GM21619 (cell line): ENCODE measurements around the gene CHST9.
"Not testable (repeated sequence)": the region's sequence is repeated elsewhere in the genome, so short reads cannot be mapped to it uniquely, and the experiment has no call there.

Source experiments
- ATAC-seq: cut with Tn5 transposase; IDR thresholded peaks from one replicate; pipeline ENCODE4 v1.9.1; 2021; ENCODE audit not compliant: unreplicated experiment

The CHST9 gene

DNA sequence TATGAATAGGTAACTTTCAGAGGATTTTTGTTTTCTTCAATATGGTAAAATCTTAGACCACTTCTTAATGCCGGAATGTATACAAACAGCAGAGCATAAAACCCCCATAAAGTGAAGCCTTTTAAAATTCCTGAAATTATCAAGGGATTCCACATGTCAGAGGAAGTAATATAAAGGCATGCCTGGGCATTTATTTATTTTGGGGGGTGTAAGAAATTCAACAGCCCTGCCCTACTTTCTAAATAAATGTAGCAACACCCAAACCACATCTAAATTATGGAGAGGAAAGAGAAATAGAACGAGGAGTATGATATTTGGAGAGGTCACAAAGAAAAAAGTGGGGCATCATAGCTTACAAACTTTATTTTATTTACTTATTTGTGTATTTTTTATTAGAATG, 9.9 kb downstream of the CHST9 start:
- no peak for ATAC-seq

DNA sequence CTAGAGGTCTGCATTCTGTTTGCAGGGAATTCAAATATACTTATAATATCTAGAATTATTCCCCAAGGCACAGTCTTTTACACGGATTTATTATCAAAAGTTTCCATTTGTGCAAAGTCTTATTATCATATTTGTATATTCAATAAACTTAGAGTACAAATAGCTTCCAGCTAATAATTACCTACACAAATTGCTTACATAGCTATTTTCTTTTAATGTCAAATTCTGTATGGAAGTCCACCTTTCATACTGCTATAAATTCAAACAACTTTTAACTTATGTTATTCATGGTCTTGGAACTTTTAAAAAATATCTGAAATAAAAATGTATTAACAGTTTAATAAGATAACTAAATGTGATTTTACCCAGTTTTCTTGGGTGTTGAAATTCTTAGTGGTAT, 13.1 kb downstream of the CHST9 start:
- no peak for ATAC-seq

DNA sequence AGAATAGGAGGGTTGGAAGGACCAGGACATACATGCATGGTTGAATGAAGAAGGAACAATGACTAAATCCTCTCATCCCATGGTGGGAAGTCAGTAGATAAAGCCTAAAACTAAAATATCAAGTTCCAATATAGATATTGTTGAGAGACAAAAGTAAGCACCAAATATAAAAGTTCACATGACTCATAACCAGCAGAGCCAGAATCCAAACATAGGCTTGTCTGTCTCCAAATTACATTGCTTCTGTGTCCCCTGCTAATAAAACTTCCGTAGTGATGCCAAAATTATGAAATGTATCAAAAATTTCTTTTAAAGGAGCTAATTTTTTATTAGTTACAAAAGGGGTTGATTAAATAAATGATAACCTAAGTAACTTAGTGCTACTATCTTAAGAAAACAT, 19.7 kb downstream of the CHST9 start:
- no peak for ATAC-seq

DNA sequence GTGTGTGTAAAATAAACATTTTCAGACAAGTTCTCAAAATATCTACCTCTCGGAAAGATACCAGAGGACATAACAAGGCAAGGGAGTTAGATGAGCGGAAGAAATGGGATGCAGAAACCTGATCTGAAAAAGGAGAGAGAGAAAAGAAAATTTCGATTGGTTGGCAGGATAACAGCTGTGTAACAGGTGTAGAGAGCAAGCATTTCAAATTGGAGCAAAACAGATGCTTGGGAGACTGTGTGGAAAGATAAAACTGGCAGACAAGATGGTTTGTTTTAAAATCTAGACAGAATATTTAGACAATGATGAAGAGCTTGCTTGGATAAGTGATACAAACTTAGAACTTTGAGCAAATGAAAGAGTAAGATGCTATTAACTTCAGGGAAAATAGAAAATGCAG, 20.2 kb downstream of the CHST9 start:
- no peak for ATAC-seq

DNA sequence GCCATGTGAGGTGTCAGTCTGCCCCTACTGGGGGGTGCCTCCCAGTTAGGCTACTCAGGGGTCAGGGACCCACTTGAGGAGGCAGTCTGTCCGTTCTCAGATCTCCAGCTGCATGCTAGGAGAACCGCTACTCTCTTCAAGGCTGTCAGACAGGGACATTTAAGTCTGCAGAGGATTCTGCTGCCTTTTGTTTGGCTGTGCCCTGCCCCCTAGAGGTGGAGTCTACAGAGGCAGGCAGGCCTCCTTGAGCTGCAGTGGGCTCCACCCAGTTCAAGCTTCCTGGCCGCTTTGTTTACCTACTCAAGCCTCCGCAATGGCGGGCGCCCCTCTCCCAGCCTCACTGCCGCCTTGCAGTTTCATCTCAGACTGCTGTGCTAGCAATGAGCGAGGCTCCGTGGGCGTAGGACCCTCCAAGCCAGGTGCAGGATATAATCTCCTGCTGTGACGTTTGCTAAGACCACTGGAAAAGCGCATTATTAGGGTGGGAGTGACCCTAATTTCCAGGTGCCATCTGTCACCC, 21.9 kb downstream of the CHST9 start:
- not testable (repeated sequence) for ATAC-seq

DNA sequence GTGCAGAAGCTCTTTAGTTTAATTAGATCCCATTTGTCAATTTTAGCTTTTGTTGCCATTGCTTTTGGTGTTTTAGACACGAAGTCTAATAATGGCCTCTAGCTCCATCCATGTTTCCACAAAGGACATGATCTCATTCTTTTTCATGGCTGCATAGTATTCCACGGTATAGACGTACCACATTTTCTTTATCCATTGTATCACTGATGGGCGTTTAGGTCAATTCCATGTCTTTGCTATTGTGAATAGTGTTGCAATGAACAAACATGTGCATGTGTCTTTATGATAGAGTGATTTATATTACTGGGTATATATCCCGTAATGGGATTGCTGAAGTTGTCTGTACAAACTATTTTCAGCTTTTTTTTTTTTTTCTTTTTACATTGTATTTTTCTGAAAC, 35.9 kb downstream of the CHST9 start:
- not testable (repeated sequence) for ATAC-seq

DNA sequence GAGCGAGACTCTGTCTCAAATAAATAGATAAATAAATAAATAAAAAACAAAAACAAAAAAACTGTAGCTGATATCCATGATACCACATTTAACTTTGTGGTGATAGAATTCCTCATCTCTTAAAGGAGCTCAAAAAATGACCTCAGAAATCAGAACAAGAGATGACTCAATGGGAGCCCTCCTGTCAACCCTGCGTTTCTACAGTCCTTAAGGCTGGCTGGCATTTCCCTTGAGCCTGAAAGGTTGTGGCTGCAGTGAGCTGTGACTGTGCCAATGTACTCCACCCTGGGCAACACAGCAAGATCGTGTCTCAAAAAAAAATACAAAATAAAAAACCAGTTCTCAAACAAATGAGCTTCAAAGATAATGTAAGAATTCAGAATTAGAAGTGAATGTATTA, 40.4 kb downstream of the CHST9 start:
- no peak for ATAC-seq

DNA sequence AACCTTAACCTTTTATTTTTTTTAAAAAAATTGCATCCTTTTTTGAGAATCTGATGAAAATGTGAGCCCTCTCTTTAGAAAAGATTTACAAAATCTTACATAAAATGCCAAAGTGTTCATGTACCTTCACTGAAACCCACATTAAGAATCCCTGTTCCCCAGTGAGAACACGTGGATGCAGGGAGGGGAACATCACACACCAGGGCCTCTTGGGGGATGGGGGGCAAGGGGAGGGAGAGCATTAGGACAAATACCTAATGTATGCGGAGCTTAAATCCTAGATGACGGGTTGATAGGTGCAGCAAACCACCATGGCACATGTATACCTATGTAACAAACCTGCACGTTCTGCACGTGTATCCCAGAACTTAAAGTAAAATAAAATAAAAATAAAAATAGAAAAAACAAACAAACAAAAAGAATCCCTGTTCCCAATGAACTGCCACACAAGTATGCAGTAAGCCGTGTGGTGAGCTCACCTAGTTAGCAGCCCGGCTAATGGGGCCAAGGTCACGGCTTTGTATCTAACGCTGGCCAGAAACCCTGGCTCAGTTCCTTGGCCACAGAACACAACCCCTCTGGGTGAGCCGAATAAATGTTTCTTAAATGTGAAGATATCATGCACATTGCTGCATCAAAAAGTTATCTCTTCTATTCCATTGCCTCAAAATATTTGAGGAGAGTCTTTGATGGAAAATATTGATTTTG, 41.4 kb downstream of the CHST9 start:
- ATAC-seq, result no peak

DNA sequence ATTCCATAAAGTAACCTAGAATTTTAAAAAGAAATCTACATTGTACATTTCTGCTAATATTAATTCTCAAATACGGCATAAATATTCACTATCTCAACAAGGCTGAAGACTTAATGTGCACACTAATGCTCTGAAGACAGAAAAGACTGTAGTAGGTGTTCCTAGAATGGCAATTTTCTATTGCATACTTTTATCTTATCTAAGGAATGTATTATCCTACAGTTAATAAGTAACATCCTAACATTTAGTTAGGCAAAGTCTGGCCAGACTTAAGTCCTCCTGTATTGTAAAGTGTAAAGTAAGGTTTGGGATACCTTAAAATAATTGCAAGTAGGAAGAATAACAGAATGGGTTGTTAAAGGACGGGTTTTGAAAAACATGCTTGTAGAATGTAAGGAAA, 42.2 kb downstream of the CHST9 start:
- ATAC-seq, result no peak

DNA sequence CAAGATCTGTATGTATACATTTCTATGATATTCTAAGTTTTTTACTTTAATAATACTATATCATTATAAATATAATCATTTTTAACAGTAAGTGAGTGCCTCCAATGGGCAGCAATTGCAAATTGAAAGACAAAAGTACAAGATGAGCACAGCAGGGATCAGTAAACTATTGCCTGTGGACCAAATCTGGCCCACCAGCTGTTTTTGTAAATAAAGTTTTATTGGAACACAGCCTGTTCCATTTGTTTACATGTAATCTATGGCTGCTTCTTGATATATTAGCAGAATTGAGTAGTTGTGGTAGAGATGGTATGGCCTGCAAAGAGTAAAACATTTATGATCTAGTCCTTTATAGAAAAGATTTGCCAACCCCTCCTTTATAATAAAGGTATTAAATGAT, 43.2 kb downstream of the CHST9 start:
- ATAC-seq, result no peak

DNA sequence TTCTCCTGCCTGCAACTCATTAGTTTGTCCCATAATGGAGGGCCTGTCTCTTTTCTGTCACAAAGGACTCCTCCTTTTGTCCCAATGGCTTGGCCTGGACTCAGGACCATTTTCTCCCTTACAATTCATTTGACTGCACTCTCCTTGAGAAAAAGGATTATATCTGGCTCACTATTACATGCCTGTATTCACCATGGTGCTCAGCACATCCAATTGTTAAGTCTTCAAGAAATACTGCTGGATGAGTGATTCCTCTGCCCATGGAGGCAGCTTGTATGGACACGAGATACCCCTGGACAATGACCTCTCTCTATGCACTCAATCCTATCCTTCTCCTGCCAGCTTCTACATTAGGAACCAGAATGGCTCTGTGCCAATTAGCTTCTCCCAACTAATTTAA, 47.0 kb downstream of the CHST9 start:
- no peak for ATAC-seq

DNA sequence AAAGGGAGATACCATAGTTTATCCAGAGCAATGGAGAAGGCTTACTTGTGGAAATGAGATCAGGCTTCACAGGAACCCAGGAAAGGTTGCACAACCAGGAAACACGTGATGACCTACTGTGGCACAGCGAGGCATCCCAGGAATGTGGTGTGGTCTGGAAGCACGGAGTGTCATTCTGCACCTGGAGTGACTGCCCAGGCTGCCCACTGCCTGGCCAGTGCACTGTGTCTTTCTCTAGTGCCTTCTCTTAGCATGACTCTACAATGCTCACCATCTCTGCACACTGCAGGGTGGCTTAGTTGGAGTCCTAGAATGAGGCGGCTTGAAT, 48.9 kb downstream of the CHST9 start:
- no peak for ATAC-seq

DNA sequence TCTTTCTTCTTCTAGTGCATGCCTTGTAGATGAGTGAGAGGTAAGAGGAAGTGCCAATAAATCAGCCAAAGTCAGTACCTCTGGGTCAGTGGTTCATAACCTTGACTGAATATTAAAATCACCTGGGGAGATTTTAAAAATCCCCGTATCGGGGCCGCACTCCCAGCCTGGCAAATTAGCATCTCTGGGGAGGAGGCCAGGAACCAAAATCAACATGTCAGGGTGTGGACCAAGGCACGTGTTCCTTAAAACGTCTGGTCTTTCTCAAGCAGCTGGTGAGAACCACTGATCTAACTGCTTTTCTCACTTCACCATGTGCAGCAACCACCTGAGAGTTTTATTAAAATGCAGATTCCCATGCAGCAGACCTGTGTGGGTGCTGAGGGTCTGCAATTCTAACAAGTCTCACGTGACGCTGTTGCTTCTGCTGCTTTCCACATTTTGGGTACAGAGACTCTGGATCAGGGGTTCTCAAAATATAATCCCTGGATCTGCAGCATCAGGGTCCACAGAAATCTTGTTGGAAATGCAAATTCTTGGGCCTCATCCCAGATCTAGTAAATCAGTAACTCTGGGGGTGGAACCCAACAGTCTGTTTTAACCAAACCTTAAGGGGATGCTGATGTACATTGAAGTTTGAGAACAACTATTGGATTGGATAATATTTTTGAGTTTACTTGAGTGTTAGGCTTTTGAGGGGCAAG, 49.5 kb downstream of the CHST9 start:
- no peak for ATAC-seq

DNA sequence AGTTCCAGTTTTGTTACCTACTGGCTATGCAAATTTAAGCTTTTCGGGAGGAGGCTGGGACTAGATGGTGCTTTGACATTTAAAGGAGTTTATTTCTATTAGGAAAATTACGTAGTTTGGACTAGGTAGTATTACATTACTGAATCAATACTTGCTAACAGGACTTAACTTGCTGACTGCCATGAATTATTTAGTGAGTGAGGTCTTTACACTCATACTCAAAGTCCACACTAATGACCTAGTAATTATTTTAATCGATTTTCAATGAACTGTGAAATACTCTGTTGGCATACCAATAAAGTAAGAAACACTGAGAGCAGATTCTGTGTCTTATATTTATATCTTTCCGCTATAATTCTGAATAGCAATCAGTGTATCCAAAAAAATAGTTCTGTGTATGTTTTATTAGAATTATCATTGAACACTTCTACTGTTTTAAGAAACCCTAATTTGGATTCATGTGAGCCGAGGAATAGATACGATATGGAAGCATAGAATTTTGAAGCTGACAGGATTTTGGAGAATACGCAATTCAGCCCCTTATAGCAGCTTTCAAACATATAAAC, 55.0 kb downstream of the CHST9 start:
- no peak for ATAC-seq

DNA sequence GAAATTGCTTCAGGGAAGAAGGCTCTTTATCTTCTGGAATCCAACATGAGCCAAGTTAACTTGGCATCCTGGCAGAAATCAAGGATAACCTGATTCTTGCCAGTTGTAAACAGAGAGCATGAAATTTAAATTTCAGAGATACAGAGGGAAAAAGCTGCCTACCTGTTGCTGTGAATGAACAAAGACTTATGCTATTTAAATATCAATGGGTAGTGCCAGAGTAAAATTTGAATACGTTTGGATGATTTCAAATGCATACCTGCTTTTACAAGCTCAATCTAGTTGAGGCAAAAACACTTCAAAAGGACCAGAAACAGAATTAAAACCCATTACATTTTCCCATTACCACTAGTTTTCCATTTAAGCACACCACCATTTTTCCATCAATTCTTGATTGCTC, 60.9 kb downstream of the CHST9 start:
- no peak for ATAC-seq

DNA sequence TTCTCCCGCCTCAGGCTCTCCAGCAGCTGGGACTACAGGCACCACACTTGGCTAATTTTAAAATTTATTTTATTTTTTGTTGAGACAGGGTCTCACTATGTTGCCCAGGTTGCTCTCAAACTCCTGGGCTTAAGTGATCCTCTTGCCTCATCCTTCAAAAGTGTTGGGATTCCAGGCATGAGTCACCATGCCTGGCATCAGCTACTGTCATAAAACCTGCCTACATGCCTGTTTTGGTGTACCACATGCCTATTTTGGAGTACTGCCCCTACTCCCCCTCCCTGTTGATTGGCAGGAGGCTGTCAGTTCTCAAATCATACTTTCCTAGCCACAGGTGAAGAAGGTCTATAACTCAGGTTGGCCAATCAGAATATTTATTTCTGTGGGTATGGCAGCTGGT, 64.0 kb downstream of the CHST9 start:
- no peak for ATAC-seq

DNA sequence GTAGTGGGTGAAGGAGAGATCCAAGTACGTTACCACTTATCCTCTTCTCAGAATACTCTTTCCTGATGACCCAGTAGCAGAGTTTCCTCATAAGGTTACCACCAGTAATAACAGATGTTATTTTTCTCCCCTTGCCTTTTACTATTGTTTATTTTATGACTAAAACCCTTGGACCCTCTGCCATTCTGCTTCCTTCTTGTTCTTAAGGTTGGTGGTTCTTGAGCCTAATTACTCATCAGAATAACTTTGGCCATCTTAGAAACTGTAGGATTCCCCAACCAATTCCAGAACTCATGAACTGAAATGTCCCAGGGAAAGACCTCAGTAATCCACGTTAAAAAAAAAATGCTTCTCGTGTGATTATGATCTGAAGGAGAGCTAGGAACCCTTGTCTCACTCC, 64.9 kb downstream of the CHST9 start:
- no peak for ATAC-seq

DNA sequence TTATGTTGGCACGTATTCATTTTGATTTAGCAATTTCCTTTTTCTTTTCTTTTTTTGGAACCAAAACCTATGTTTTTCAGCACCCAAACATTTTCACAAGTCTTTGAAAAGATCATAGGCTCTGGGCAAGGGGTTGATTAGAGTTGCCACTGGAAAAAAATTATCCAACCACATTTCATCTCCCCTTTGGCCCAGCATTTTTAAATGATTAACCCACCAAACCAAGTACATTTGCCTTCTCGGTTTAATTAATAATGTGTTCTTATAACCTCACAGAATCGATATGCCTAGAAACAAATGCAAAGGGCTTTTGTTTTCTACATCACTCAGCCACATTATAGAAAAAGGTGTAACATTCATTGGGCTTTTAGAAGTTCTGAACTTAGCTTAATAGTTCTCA, 66.1 kb downstream of the CHST9 start:
- no peak for ATAC-seq

DNA sequence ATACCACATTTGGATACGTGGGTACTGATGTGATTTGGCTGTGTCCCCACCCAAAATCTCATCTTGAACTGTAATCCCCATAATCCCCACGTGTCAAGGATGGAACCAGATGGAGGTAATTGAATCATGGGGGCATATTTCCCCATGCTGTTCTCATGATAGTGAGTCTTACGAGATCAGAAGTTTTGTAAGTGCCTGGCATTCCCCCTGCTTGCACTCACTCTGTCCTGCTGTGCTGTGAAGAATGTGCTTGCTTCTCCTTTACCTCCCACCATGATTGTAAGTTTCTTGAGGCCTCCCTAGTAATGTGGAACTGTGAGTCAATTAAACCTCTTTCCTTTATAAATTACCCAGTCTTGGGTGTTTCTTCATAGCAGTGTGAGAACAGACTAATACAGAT, 70.3 kb downstream of the CHST9 start:
- no peak for ATAC-seq

DNA sequence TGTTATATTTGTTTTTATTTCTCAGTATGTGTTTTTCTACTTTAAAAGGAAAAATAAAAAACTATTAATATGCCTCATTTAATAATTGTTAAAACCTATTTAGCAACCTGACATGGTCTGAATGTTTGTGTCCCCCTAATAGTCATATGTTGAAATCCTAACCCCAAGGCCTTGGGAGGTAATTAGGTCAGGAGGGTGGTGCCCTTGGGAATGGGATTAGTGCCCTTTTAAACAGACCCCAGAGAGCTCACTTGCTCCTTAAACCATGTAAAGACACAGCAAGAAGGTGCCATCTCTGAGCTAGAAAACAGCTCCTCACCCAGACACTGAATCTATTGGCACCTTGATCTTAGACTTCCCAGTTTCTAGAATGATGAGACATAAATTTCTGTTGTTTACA, 71.8 kb downstream of the CHST9 start:
- no peak for ATAC-seq

DNA sequence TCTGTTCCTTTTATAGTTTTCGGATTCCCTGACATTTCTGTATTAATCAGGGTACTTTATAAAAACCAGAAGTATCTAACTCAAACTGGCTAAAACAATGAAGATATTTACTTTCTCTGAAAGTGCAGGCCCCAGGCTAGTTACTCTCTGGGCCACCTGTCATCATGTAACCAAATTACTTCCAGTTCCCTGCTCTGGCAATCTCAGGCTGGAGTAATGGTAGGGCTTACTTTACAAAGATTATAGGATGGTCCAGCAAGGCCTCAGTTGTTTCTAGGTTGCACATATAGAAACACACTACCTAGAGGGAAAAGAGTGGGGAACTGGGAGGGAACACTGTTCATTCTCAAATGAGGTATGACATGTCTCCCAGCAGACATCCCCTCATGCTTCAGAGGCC, 74.8 kb downstream of the CHST9 start:
- no peak for ATAC-seq

DNA sequence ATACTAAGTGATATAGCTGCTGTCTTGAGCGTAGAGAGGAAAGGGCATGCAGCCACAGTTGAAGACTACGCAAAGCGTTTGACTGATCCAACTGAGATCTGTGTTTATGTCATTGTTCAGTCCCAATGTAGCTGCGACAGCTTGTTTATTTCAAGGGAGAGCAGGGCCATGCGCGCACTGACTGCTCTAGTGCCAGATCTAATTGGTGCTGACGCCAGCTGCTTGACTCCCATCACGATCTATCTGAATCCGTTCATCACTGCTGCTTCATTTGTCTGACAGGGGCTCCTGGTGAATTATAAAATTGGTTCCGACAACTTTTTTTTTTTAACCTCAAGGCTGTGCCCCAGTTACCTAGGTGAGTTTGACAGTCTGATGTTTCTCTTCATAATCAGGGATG, 75.7 kb downstream of the CHST9 start:
- ATAC-seq, result no peak

DNA sequence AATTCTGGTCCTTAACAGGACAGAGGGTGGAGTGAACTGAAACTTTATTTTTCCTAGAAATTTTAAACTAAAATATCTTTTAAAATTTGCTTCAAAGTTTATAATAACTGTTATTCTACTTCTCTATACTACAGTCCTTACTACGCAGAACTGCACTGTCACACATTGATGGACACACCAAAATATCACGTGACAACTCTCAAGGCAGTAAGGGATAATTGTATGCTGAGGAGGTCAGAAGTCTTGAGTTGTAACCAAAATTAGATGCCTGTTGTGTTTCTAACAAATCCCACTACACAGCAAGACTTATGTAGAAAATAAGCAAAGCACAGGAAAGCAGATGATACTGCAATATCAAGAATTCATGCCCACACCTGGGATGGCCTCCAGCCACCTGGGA, 76.3 kb downstream of the CHST9 start:
- ATAC-seq, result no peak
